T-cell (primary cell): ENCODE results near the gene B4GALT5. TPM values are rescaled to one million over a fixed set of nuclear protein-coding genes. Genes with fewer than 3 reads are reported as not detected.

Source experiments
- ATAC-seq, 4 experiments: fragments of 200-7000 bp in 3 of 4; fragments of 150-1000 bp in 1 of 4; cut with Tn5 transposase; replicated peaks in 1 of 4; 1 replicate in 3 of 4; 2 replicates in 1 of 4; pipeline ENCODE4 v1.10.0; 2021; ENCODE audit warnings: moderate library complexity in 3 of 4, mild to moderate bottlenecking in 2 of 4, moderate number of reproducible peaks in 1 of 4
- CTCF ChIA-PET, 2 donors: fragments of 300-600 bp; sonication (Branson Sonifier 250); formaldehyde crosslinking; loops; one replicate each; lab custom pipeline; 2022; ENCODE audit warnings: antibody characterized with exemption in 2 of 2; lab: Charles Lee
- POLR2A ChIA-PET, 2 donors: fragments of 300-600 bp; sonication (Branson Sonifier 250); formaldehyde crosslinking; loops; one replicate each; lab custom pipeline; 2022; ENCODE audit warnings: antibody characterized with exemption in 2 of 2; lab: Charles Lee
- DNase-seq, 35 experiments: peaks; one replicate each; pipeline versions ENCODE4 v3.0.0 to v3.0.0-alpha.2; 2013 to 2023
- H3K27ac ChIP-seq: one replicate; pipeline ENCODE4 v1.5.1; 2013; ENCODE audit warnings: low read length
- H3K27me3 ChIP-seq, 2 experiments: replicated peaks in 1 of 2; 1 replicate in 1 of 2; 2 replicates in 1 of 2; pipeline versions ENCODE4 v1.6.1 to v1.7.0; 2013; ENCODE audit warnings: low read length in 1 of 2, mixed read lengths in 1 of 2; ENCODE audit not compliant: control insufficient read depth in 2 of 2, insufficient read depth in 2 of 2; ENCODE audit errors: extremely low read depth in 1 of 2
- H3K36me3 ChIP-seq, 2 donors: 1 replicate in 1 of 2; 2 replicates in 1 of 2; pipeline versions ENCODE4 v1.6.1 to v1.7.0; 2013; ENCODE audit warnings: low read length in 1 of 2; ENCODE audit not compliant: control insufficient read depth in 2 of 2, insufficient read depth in 1 of 2; ENCODE audit errors: extremely low read depth in 1 of 2
- H3K4me1 ChIP-seq, 2 experiments: 1 replicate in 1 of 2; 2 replicates in 1 of 2; pipeline versions ENCODE4 v1.6.1 to v1.7.0; 2013; ENCODE audit warnings: low read length in 2 of 2, mixed read lengths in 1 of 2; ENCODE audit not compliant: insufficient read depth in 2 of 2, control insufficient read depth in 1 of 2; ENCODE audit errors: extremely low read depth in 1 of 2
- H3K4me3 ChIP-seq, 2 donors: 1 replicate in 1 of 2; 2 replicates in 1 of 2; pipeline versions ENCODE4 v1.5.1 to v1.7.0; 2013; ENCODE audit warnings: mild to moderate bottlenecking in 2 of 2, low read length in 1 of 2, moderate library complexity in 1 of 2; ENCODE audit not compliant: control insufficient read depth in 1 of 2; ENCODE audit errors: extremely low read depth in 1 of 2
- H3K9me3 ChIP-seq: 2 replicates; pipeline ENCODE4 v1.7.0; 2013
- H3K27ac Mint-ChIP-seq, 2 donors: one replicate each; pipeline ENCODE4 v1.8.0; 2020 to 2021; ENCODE audit warnings: mild to moderate bottlenecking in 2 of 2, mixed read lengths in 2 of 2
- H3K27me3 Mint-ChIP-seq, 2 donors: one replicate each; pipeline ENCODE4 v1.8.0; 2021 to 2022; ENCODE audit warnings: mixed read lengths in 2 of 2
- H3K36me3 Mint-ChIP-seq: one replicate; pipeline ENCODE4 v1.8.0; 2021; ENCODE audit warnings: mixed read lengths
- H3K4me1 Mint-ChIP-seq, 3 donors: one replicate each; pipeline ENCODE4 v1.8.0; 2020 to 2022; ENCODE audit warnings: mixed read lengths in 3 of 3, mild to moderate bottlenecking in 1 of 3
- H3K4me3 Mint-ChIP-seq, 3 donors: one replicate each; pipeline ENCODE4 v1.8.0; 2020 to 2022; ENCODE audit warnings: mild to moderate bottlenecking in 3 of 3, mixed read lengths in 3 of 3, moderate library complexity in 3 of 3
- H3K9me3 Mint-ChIP-seq, 3 donors: one replicate each; pipeline ENCODE4 v1.8.0; 2020 to 2022; ENCODE audit warnings: mixed read lengths in 3 of 3
- WGBS: methylation state at CpG from one replicate; pipeline ENCODE4 v1.1.5; 2013; ENCODE audit warnings: missing lambda C conversion rate; ENCODE audit not compliant: insufficient coverage; 5-methylcytosine and 5-hydroxymethylcytosine counted together
- total RNA-seq, 35 experiments: library from RNA in 6 of 35; stranded (reverse) in 6 of 35; fragments of 120-200 nt in 1 of 35; gene quantifications; one replicate each; pipeline versions ENCODE4 v1.2.1 to v1.2.4 and lab custom pipeline; 2013 to 2026

Gene B4GALT5
- total RNA-seq, 5 donors from 2014 or later (not counting 1 experiment from before 2014, with no cell fraction given): 4.6 to 11.9 (median 9.2) TPM

DNA sequence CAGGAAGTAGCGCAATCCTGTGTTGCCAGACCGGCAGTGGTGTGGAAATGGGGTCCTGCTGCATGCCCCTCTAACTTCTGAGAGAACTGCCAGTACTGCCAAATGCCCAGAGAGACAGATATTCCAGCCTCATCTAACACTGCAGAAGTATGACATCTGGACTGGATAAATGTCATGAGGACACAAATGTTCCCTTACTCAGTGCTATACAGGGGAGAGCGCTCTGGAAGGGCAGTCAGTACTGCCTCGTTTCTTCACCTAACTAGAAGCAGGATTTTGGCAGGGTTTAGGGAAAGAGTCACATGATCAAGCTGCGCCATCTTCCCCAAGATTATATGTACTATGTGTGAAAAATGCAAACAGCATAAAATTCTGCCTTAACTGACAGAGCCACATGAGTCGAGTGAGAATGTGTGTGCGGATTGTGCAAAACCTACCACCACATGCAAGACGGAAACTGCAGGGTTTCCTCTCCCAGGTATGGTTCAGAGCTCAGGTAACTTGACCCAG is 59.7 kb downstream of the B4GALT5 start:
- H3K9me3 Mint-ChIP-seq: no peaks in the 10 kb centered on the region
- DNase-seq: no peak
- no peak overlapping the region for H3K27ac Mint-ChIP-seq
- 94% methylated on average over 2 of the region's 8 CpGs for WGBS
- H3K4me1 Mint-ChIP-seq: peaks cover 0 to 7% (median 0%) of the 10 kb centered on the region in 3 donors
- H3K36me3 Mint-ChIP-seq: peaks cover 44% of the 10 kb centered on the region
- H3K4me3 Mint-ChIP-seq: no peak overlapping the region
- Histone ChIP-seq H3K36me3 (peaks cover 3 to 25% of the 10 kb centered on the region in 2 donors), H3K27me3 (no peaks in the 10 kb centered on the region), H3K27ac (no peak overlapping the region), H3K4me3 (no peak overlapping the region), H3K9me3 (no peaks in the 10 kb centered on the region), H3K4me1 (no peaks in the 10 kb centered on the region)
- ChIA-PET CTCF (interaction anchor here in 1 of 2 donors (0.6 kb wide), 1 partner anchor 1338 kb away, joined by 3 read pairs; no protein-coding TSS in a partner anchor), POLR2A (no interaction called here)
- no peak for ATAC-seq
- H3K27me3 Mint-ChIP-seq: no peaks in the 10 kb centered on the region

GRCh38 chr20:49649672-49650071 is 64.0 kb downstream of the B4GALT5 start:
- ChIA-PET CTCF (interaction anchor here in 1 of 2 donors (0.7 kb wide), 1 partner anchor 108 kb away, joined by 3 read pairs; no protein-coding TSS in a partner anchor), POLR2A (interaction anchor here in 1 of 2 donors (0.7 kb wide), 1 partner anchor 16 kb away, joined by 5 read pairs; no protein-coding TSS in a partner anchor)
- H3K9me3 Mint-ChIP-seq: no peaks in the 10 kb centered on the region
- ATAC-seq (no peak), DNase-seq (no peak)
- Histone ChIP-seq H3K27ac (no peak overlapping the region), H3K27me3 (no peaks in the 10 kb centered on the region), H3K36me3 (peaks cover 7 to 43% of the 10 kb centered on the region in 2 donors), H3K4me1 (no peaks in the 10 kb centered on the region), H3K4me3 (no peak overlapping the region), H3K9me3 (no peaks in the 10 kb centered on the region)
- H3K36me3 Mint-ChIP-seq: peaks cover 44% of the 10 kb centered on the region
- no peaks in the 10 kb centered on the region for H3K4me1 Mint-ChIP-seq
- no peaks in the 10 kb centered on the region for H3K27me3 Mint-ChIP-seq
- H3K27ac Mint-ChIP-seq: no peak overlapping the region
- WGBS: no CpG with 5 or more reads among the region's 3 CpGs
- no peak overlapping the region for H3K4me3 Mint-ChIP-seq

GRCh38 chr20:49647550-49647949 is 66.1 kb downstream of the B4GALT5 start:
- POLR2A ChIA-PET: no interaction called here
- no peak for ATAC-seq
- no peak overlapping the region for H3K27ac Mint-ChIP-seq
- H3K4me1 Mint-ChIP-seq: peaks cover 0 to under 1% (median 0%) of the 10 kb centered on the region in 3 donors
- no peak overlapping the region for H3K4me3 Mint-ChIP-seq
- Histone ChIP-seq H3K27ac (no peak overlapping the region), H3K36me3 (peaks cover 4 to 43% of the 10 kb centered on the region in 2 donors), H3K27me3 (no peaks in the 10 kb centered on the region), H3K9me3 (no peaks in the 10 kb centered on the region), H3K4me1 (no peaks in the 10 kb centered on the region), H3K4me3 (no peak overlapping the region)
- no peaks in the 10 kb centered on the region for H3K27me3 Mint-ChIP-seq
- no CpG with 5 or more reads among the region's 6 CpGs for WGBS
- CTCF ChIA-PET: interaction anchor here in 1 of 2 donors (0.9 kb wide), 1 partner anchor 77 kb away, joined by 3 read pairs; no protein-coding TSS in a partner anchor
- H3K36me3 Mint-ChIP-seq: peaks cover 42% of the 10 kb centered on the region
- no peak for DNase-seq
- no peaks in the 10 kb centered on the region for H3K9me3 Mint-ChIP-seq

GRCh38 chr20:49646528-49646927 is 67.2 kb downstream of the B4GALT5 start:
- Mint-ChIP-seq H3K4me1 (peaks cover 0 to 8% (median 0%) of the 10 kb centered on the region in 3 donors), H3K4me3 (no peak overlapping the region), H3K9me3 (no peaks in the 10 kb centered on the region), H3K27me3 (no peaks in the 10 kb centered on the region), H3K36me3 (peaks cover 47% of the 10 kb centered on the region), H3K27ac (no peak overlapping the region)
- ChIA-PET CTCF (interaction anchor here in 1 of 2 donors (0.9 kb wide), 1 partner anchor 78 kb away, joined by 3 read pairs; no protein-coding TSS in a partner anchor), POLR2A (no interaction called here)
- no CpG with 5 or more reads among the region's 2 CpGs for WGBS
- Histone ChIP-seq H3K4me3 (no peak overlapping the region), H3K27ac (no peak overlapping the region), H3K4me1 (peaks cover 0 to 5% of the 10 kb centered on the region in 2 experiments), H3K36me3 (peaks cover 4 to 52% of the 10 kb centered on the region in 2 donors), H3K27me3 (no peaks in the 10 kb centered on the region), H3K9me3 (no peaks in the 10 kb centered on the region)
- no peak for DNase-seq
- ATAC-seq: no peak

- WGBS: 95% methylated on average over 3 of the region's 3 CpGs
- CTCF ChIA-PET: no interaction called here
These were observed 67.6 kb downstream of the B4GALT5 start for GRCh38 chr20:49646126-49646525.

DNA sequence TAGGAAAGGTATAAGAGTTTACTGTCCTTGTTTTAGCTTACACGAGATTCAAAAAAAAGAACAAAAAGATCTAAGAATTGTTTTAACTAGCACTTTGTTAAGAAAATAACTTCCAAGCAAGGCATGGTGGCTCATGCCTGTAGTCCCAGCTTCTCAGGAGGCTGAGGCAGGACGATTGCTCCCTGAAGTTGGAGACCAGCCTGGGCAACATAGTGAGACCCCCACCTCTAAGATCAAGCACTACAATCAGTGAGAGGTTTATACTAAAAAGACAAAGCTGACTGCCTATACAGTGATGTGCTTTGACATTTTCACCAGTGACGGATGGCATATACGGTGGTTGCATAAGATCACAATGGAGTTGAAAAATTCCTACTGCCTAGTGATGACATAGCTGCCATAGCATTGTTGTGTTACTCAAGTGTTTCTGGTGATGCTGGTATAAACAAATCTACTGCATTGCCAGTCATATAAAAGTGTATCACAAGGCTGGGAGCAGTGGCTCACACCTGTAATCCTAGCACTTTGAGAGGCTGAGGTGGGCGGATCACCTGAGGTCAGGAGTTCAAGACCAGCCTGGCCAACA is 68.6 kb downstream of the B4GALT5 start:
- H3K4me1 ChIP-seq: peaks cover 0 to 5% of the 10 kb centered on the region in 2 experiments
- H3K27ac ChIP-seq: no peak overlapping the region
- no peak overlapping the region for H3K27ac Mint-ChIP-seq
- no peaks in the 10 kb centered on the region for H3K9me3 ChIP-seq
- H3K27me3 Mint-ChIP-seq: no peaks in the 10 kb centered on the region
- H3K4me3 Mint-ChIP-seq: no peak overlapping the region
- H3K4me1 Mint-ChIP-seq: peaks cover 0 to 8% (median 0%) of the 10 kb centered on the region in 3 donors
- DNase-seq (no peak), ATAC-seq (no peak)
- CTCF ChIA-PET: no interaction called here
- no peaks in the 10 kb centered on the region for H3K27me3 ChIP-seq
- H3K4me3 ChIP-seq: no peak overlapping the region
- WGBS: 96% methylated on average over 3 of the region's 5 CpGs
- peaks cover 4 to 62% of the 10 kb centered on the region in 2 donors for H3K36me3 ChIP-seq
- POLR2A ChIA-PET: no interaction called here
- peaks cover 59% of the 10 kb centered on the region for H3K36me3 Mint-ChIP-seq
- no peaks in the 10 kb centered on the region for H3K9me3 Mint-ChIP-seq

More at GRCh38 chr20:49646126-49646525, 67.6 kb downstream of the B4GALT5 start:
- no peak overlapping the region for H3K4me3 ChIP-seq
- H3K4me1 Mint-ChIP-seq: peaks cover 0 to 8% (median 0%) of the 10 kb centered on the region in 3 donors
- no peaks in the 10 kb centered on the region for H3K27me3 Mint-ChIP-seq
- H3K36me3 Mint-ChIP-seq: peaks cover 51% of the 10 kb centered on the region
- H3K36me3 ChIP-seq: peaks cover 4 to 55% of the 10 kb centered on the region in 2 donors
- no peak for ATAC-seq
- no peak overlapping the region for H3K27ac ChIP-seq
- DNase-seq: no peak
- no peak overlapping the region for H3K4me3 Mint-ChIP-seq
- H3K9me3 Mint-ChIP-seq: no peaks in the 10 kb centered on the region
- H3K4me1 ChIP-seq: peaks cover 0 to 5% of the 10 kb centered on the region in 2 experiments
- H3K27ac Mint-ChIP-seq: no peak overlapping the region
- POLR2A ChIA-PET: no interaction called here
- H3K27me3 ChIP-seq: no peaks in the 10 kb centered on the region
- H3K9me3 ChIP-seq: no peaks in the 10 kb centered on the region
